Kidney (tissue), 14 donors: ENCODE measurements around the gene ATP6AP2. TPM values are rescaled to one million over a fixed set of nuclear protein-coding genes. Genes with fewer than 3 reads are reported as not detected.

Source experiments
- DNase-seq, 5 donors: peaks; one replicate each; pipeline ENCODE4 v3.0.0-alpha.2; 2013 to 2020
- FAIRE-seq: peaks from 2 replicates; lab custom pipeline; 2012; peaks lifted over from hg19 to GRCh38; lab: Jason Lieb, UNC
- H3K27ac ChIP-seq, 2 donors: one replicate each; pipeline ENCODE4 v1.7.0; 2013; ENCODE audit warnings: low read depth in 2 of 2, low read length in 2 of 2, inconsistent platforms in 1 of 2
- H3K27me3 ChIP-seq: one replicate; pipeline ENCODE4 v1.7.1; 2013; ENCODE audit warnings: low read length, inconsistent platforms; ENCODE audit not compliant: control insufficient read depth, insufficient read depth
- H3K36me3 ChIP-seq, 3 donors: one replicate each; pipeline versions ENCODE4 v1.7.0 to v1.7.1; 2013; ENCODE audit warnings: low read length in 3 of 3, control low read depth in 1 of 3, inconsistent platforms in 1 of 3; ENCODE audit not compliant: insufficient read depth in 3 of 3, control insufficient read depth in 2 of 3
- H3K4me1 ChIP-seq, 3 donors: one replicate each; pipeline versions ENCODE4 v1.7.0 to v1.7.1; 2013; ENCODE audit warnings: low read length in 3 of 3, inconsistent platforms in 1 of 3, low read depth in 1 of 3; ENCODE audit not compliant: control insufficient read depth in 2 of 3, insufficient read depth in 2 of 3
- H3K4me3 ChIP-seq, 3 donors: one replicate each; pipeline versions ENCODE4 v1.7.0 to v1.8.1; 2013; ENCODE audit warnings: low read length in 3 of 3, control low read depth in 1 of 3, inconsistent platforms in 1 of 3
- H3K9ac ChIP-seq, 3 donors: one replicate each; pipeline versions ENCODE4 v1.7.0 to v1.7.1; 2013; ENCODE audit warnings: low read length in 3 of 3, control low read depth in 1 of 3, inconsistent platforms in 1 of 3
- H3K9me3 ChIP-seq, 3 donors: one replicate each; pipeline versions ENCODE4 v1.7.0 to v1.7.1; 2013; ENCODE audit warnings: low read length in 3 of 3, control low read depth in 1 of 3, inconsistent platforms in 1 of 3; ENCODE audit not compliant: control insufficient read depth in 2 of 3, insufficient read depth in 1 of 3
- intact Hi-C: fragments of 100-400 bp; cut with DNase I; formaldehyde crosslinking; loops from one replicate; pipeline ENCODE4 v1.11.1; 2022
- polyA plus RNA-seq: library from polyadenylated mRNA; stranded (reverse); fragments of 350-450 nt; fragmentation: Illumina TruSeq; extraction: RNeasy Lipid Tissue Mini Kit (QIAGEN cat#74804); gene quantifications from one replicate; pipeline ENCODE4 v1.2.3, GENCODE V29; 2014; ENCODE audit warnings: low read depth, low replicate concordance; ENCODE audit not compliant: insufficient read depth
- total RNA-seq: library from RNA; stranded (reverse); fragmentation: NEBNext Ultra II Directional; extraction: Animal tissue kit (Norgen Biotek cat#: 25700); gene quantifications from one replicate; pipeline ENCODE4 v1.2.1, GENCODE V29; 2021
- TF ChIP-seq, protein P1 (sequence below): IDR thresholded peaks from 3 replicates; pipeline ENCODE4 v1.5.1; 2012; ENCODE audit warnings: mild to moderate bottlenecking, moderate library complexity, borderline replicate concordance; ENCODE audit not compliant: insufficient read depth; ENCODE audit errors: extremely low read depth
- donor health status: control.
- donor health status: control.
- donor health status: control.
- donor health status: control.
- donor health status: control.
- donor health status: DM: yes; HTN: yes; CAD: no.
- donor health status: Normal renal cell carcinoma (clear cell type).

ATP6AP2 gene
- total and polyA plus RNA-seq, 2 donors from 2014 or later: 143 to 164 TPM

DNA sequence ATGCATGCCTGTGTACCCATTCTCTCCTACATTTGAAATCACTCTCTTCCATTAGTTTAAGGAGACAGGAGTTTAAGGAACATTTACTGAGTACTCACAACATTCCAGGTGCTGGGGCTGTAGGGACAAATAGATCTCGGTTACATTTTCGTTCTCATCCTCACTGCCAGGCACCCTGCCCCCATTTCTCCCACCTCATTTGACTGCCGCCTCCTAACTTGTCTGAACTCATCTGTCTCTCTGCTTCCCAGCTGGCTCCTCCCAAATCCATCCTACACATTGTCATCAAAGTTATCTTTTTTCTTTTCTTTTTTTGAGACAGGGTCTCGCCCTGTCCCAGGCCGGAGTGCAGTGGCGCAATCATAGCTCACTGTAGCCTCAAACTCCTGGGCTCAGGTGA is 22.7 kb downstream of the ATP6AP2 start:
- FAIRE-seq: no peak
- H3K9me3 ChIP-seq: no peaks in the 10 kb centered on the region
- no peaks in the 10 kb centered on the region for H3K27me3 ChIP-seq
- no peak overlapping the region for H3K4me3 ChIP-seq
- no peak overlapping the region for H3K9ac ChIP-seq
- TF ChIP-seq, protein P1, sequence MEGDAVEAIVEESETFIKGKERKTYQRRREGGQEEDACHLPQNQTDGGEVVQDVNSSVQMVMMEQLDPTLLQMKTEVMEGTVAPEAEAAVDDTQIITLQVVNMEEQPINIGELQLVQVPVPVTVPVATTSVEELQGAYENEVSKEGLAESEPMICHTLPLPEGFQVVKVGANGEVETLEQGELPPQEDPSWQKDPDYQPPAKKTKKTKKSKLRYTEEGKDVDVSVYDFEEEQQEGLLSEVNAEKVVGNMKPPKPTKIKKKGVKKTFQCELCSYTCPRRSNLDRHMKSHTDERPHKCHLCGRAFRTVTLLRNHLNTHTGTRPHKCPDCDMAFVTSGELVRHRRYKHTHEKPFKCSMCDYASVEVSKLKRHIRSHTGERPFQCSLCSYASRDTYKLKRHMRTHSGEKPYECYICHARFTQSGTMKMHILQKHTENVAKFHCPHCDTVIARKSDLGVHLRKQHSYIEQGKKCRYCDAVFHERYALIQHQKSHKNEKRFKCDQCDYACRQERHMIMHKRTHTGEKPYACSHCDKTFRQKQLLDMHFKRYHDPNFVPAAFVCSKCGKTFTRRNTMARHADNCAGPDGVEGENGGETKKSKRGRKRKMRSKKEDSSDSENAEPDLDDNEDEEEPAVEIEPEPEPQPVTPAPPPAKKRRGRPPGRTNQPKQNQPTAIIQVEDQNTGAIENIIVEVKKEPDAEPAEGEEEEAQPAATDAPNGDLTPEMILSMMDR: no peak
- no peak overlapping the region for H3K27ac ChIP-seq
- H3K4me1 ChIP-seq: no peaks in the 10 kb centered on the region
- intact Hi-C loops: no loop called here
- H3K36me3 ChIP-seq: peaks cover 0 to 13% (median 4%) of the 10 kb centered on the region in 3 donors
- no peak for DNase-seq

DNA sequence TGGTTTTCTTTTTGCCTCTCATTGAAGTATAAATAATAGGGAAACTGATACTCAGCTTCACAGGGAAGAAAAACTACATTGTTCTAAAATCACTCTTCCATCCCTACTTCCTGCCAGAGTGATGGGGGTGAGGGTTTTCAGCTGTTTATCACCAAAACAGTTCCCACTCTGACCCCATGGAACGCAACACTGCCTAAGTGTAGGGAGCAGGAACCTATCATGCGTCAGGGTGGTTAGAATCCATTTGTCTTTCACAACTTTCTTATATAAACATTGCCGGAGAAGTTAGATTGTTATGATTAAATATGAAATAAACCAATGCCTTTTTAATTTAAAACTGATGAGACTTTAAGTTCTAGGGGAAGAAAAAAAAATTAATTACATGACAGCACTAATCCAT is 26.6 kb downstream of the ATP6AP2 start:
- TF ChIP-seq, protein P1: no peak
- H3K9ac ChIP-seq: no peak overlapping the region
- no peaks in the 10 kb centered on the region for H3K27me3 ChIP-seq
- H3K9me3 ChIP-seq: no peaks in the 10 kb centered on the region
- intact Hi-C loops: no loop called here
- no peak overlapping the region for H3K4me3 ChIP-seq
- DNase-seq: no peak
- no peaks in the 10 kb centered on the region for H3K36me3 ChIP-seq
- H3K27ac ChIP-seq: no peak overlapping the region
- no peak for FAIRE-seq
- H3K4me1 ChIP-seq: no peaks in the 10 kb centered on the region

DNA sequence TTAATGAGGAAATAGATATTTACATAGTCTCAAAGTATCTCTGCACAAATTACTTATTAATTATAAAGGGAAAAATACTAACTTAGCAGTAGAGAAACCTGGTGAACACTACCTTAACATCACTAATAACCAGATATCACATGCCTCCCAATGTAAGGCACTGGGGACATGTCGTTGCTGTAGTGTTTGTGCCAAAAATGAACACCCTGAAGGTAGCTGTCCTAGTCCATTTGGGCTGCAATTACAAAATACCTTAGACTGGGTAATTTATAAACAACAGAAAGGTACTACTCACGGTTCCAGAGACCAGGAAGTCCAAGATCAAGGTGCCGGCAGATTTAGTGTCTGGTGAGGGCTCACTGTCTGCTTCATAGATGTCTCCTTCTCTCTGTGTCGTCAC is 31.7 kb downstream of the ATP6AP2 start:
- no peaks in the 10 kb centered on the region for H3K4me1 ChIP-seq
- FAIRE-seq: no peak
- H3K27me3 ChIP-seq: no peaks in the 10 kb centered on the region
- intact Hi-C loops: no loop called here
- no peak overlapping the region for H3K9ac ChIP-seq
- H3K4me3 ChIP-seq: no peak overlapping the region
- TF ChIP-seq, protein P1: no peak
- no peaks in the 10 kb centered on the region for H3K36me3 ChIP-seq
- no peak overlapping the region for H3K27ac ChIP-seq
- H3K9me3 ChIP-seq: no peaks in the 10 kb centered on the region
- DNase-seq: no peak

DNA sequence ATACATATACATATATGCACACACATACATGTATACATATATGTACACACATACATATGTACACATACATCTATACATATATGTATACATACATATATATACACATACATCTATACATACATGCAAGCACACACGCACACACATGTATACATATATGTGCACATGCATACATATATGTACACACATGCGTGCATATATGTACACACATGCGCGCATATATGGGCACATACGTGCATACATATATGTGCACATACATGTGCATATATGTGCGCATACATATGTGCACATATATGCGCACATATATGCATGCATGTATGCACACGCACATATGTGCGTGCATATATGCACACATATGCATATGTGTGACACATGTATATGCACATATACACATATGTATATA is 35.2 kb downstream of the ATP6AP2 start:
- TF ChIP-seq, protein P1: no peak
- no peak overlapping the region for H3K4me3 ChIP-seq
- no peaks in the 10 kb centered on the region for H3K9me3 ChIP-seq
- no peak for FAIRE-seq
- no peak overlapping the region for H3K27ac ChIP-seq
- H3K9ac ChIP-seq: no peak overlapping the region
- intact Hi-C loops: no loop called here
- H3K4me1 ChIP-seq: no peaks in the 10 kb centered on the region
- DNase-seq: no peak
- H3K27me3 ChIP-seq: no peaks in the 10 kb centered on the region
- H3K36me3 ChIP-seq: no peaks in the 10 kb centered on the region
